PC-3 (cell line): ENCODE results near the gene PLPPR5. TPM values are rescaled to one million over a fixed set of nuclear protein-coding genes. Genes with fewer than 3 reads are reported as not detected.

Experiments
- ATAC-seq: fragments of 200-7000 bp; cut with Tn5 transposase; 2 replicates; pipeline ENCODE4 v1.9.1; 2020; ENCODE audit warnings: mild to moderate bottlenecking, moderate library complexity
- BruUV-seq: library from RNA; stranded (reverse); fragments of 400-500 nt; replicated peaks from 2 replicates; lab custom pipeline; 2021; lab: Mats Ljungman, UMichigan
- CTCF ChIA-PET: fragments of 300-600 bp; sonication (Branson Sonifier 250); formaldehyde crosslinking; loops from one replicate; lab custom pipeline; 2022; ENCODE audit warnings: antibody characterized with exemption; lab: Charles Lee
- POLR2A ChIA-PET: fragments of 300-600 bp; sonication (Branson Sonifier 250); formaldehyde crosslinking; loops from one replicate; lab custom pipeline; 2022; ENCODE audit warnings: antibody characterized with exemption; ENCODE audit not compliant: unreplicated experiment; lab: Charles Lee
- DNase-seq: peaks from one replicate; pipeline ENCODE4 v3.0.0-alpha.2; 2015
- H2AFZ ChIP-seq: fragments of 300-600 bp; sonication (generic); 2 replicates; pipeline ENCODE4 v1.6.0; 2016; ENCODE audit warnings: antibody characterized with exemption, low read length
- H3F3A ChIP-seq: fragments of 300-600 bp; sonication (generic); one replicate; pipeline ENCODE4 v1.6.0; 2017; ENCODE audit warnings: antibody characterized with exemption, low read length, control low read depth, mild to moderate bottlenecking; ENCODE audit not compliant: unreplicated experiment
- H3K27ac ChIP-seq: fragments of 300-600 bp; sonication (generic); 2 replicates; pipeline ENCODE4 v1.5.1; 2016; ENCODE audit warnings: mild to moderate bottlenecking, low read length
- H3K27me3 ChIP-seq: fragments of 300-600 bp; sonication (generic); 2 replicates; pipeline ENCODE4 v1.6.1; 2016; ENCODE audit warnings: low read length, mixed read lengths
- H3K36me3 ChIP-seq: fragments of 300-600 bp; sonication (generic); 2 replicates; pipeline ENCODE4 v1.6.1; 2016; ENCODE audit warnings: low read depth, mixed run types, low read length, mixed read lengths
- H3K4me1 ChIP-seq: fragments of 300-600 bp; sonication (generic); 2 replicates; pipeline ENCODE4 v1.5.1; 2016; ENCODE audit warnings: low read length; ENCODE audit not compliant: insufficient read depth
- H3K4me2 ChIP-seq: fragments of 300-600 bp; sonication (generic); 2 replicates; pipeline ENCODE4 v1.6.0; 2016; ENCODE audit warnings: low read length
- H3K4me3 ChIP-seq: fragments of 300-600 bp; sonication (generic); 2 replicates; pipeline ENCODE4 v1.5.1; 2016; ENCODE audit warnings: mild to moderate bottlenecking, low read length, mixed read lengths
- H3K79me2 ChIP-seq: fragments of 300-600 bp; sonication (generic); 2 replicates; pipeline ENCODE4 v1.6.1; 2017; ENCODE audit warnings: low read length, mixed read lengths
- H3K9ac ChIP-seq: fragments of 300-600 bp; sonication (generic); 2 replicates; pipeline ENCODE4 v1.6.0; 2016; ENCODE audit warnings: mild to moderate bottlenecking, low read length
- H3K9me2 ChIP-seq: fragments of 300-600 bp; sonication (generic); replicated peaks from 2 replicates; pipeline ENCODE4 v1.6.1; 2016; ENCODE audit warnings: mixed run types, low read length, mixed read lengths
- H3K9me3 ChIP-seq: fragments of 300-600 bp; sonication (generic); 2 replicates; pipeline ENCODE4 v1.6.1; 2016; ENCODE audit warnings: low read length, mixed read lengths
- H4K20me1 ChIP-seq: fragments of 300-600 bp; sonication (generic); 2 replicates; pipeline ENCODE4 v1.6.1; 2016; ENCODE audit warnings: low read length, mixed read lengths
- CTCF ChIP-seq: fragments of 300-600 bp; sonication (generic); conservative IDR thresholded peaks from 2 replicates; pipeline ENCODE4 v1.5.1; 2017; ENCODE audit warnings: antibody characterized with exemption, low read depth, mild to moderate bottlenecking, low read length
- EZH2 ChIP-seq: fragments of 300-600 bp; sonication (generic); IDR thresholded peaks from one replicate; pipeline ENCODE4 v1.6.1; 2017; ENCODE audit warnings: antibody characterized with exemption, mild to moderate bottlenecking, low read length; ENCODE audit not compliant: unreplicated experiment
- EZH2phosphoT487 ChIP-seq: fragments of 300-600 bp; sonication (generic); IDR thresholded peaks from 2 replicates; pipeline ENCODE4 v1.6.1; 2018; ENCODE audit warnings: mild to moderate bottlenecking, antibody characterized with exemption, low read length, borderline replicate concordance
- intact Hi-C: fragments of 100-400 bp; cut with micrococcal nuclease; formaldehyde crosslinking; loops from 2 replicates; pipeline ENCODE4 v1.9.0; 2023
- total RNA-seq: library from RNA; depleted of rRNA; stranded (reverse); fragments of >200 nt; gene quantifications from 2 replicates; pipeline ENCODE4 v1.2.3, GENCODE V29; 2014

The PLPPR5 gene
- total RNA-seq, 1 experiment from 2014 or later = 2.1 TPM

GRCh38 chr1:98981917-98982513 lies 22.6 kb downstream of the PLPPR5 start:
- H2AFZ ChIP-seq = no peak overlapping the region
- no peaks in the 10 kb centered on the region for H3K79me2 ChIP-seq
- no peaks in the 10 kb centered on the region for H3K36me3 ChIP-seq
- 0 out of 2 replicates have a peak, but pooled peaks cover 4% of the 10 kb centered on the region for H3K9me3 ChIP-seq
- H3K9ac ChIP-seq = no peak overlapping the region
- POLR2A ChIA-PET = no interaction called here
- ATAC-seq = peak; percentile 87
- no peak for TF ChIP-seq CTCF
- no peak for TF ChIP-seq EZH2
- no peak for TF ChIP-seq EZH2phosphoT487
- H3K4me1 ChIP-seq = peaks cover 22% of the 10 kb centered on the region
- no peaks in the 10 kb centered on the region for H4K20me1 ChIP-seq
- CTCF ChIA-PET = interaction anchor here (0.8 kb wide), 1 partner anchor 10 kb away, joined by 3 read pairs; no protein-coding TSS in a partner anchor
- peak; percentile 89 for DNase-seq
- H3K9me2 ChIP-seq = no peaks in the 10 kb centered on the region
- H3K27me3 ChIP-seq = no peaks in the 10 kb centered on the region
- intact Hi-C loops = loop anchor here (1.0 to 5.0 kb wide), 3 partner anchors 62 to 95 kb away; no protein-coding TSS in a partner anchor
- peaks cover 5% of the 10 kb centered on the region for H3F3A ChIP-seq
- H3K27ac ChIP-seq = peak overlapping the region; percentile 76
- no TSS peak for BruUV-seq
- H3K4me2 ChIP-seq = peak overlapping the region; percentile 32
- H3K4me3 ChIP-seq = no peak overlapping the region

GRCh38 chr1:98979463-98979862 lies 25.2 kb downstream of the PLPPR5 start:
- ChIA-PET POLR2A (no interaction called here), CTCF (no interaction called here)
- H3K36me3 ChIP-seq = no peaks in the 10 kb centered on the region
- peaks cover 25% of the 10 kb centered on the region for H3K4me1 ChIP-seq
- H3K9ac ChIP-seq = no peak overlapping the region
- ATAC-seq (no peak), DNase-seq (no peak)
- H3K9me3 ChIP-seq = no peaks in the 10 kb centered on the region
- no peaks in the 10 kb centered on the region for H3F3A ChIP-seq
- no peaks in the 10 kb centered on the region for H3K79me2 ChIP-seq
- intact Hi-C loops = no loop called here
- H3K4me2 ChIP-seq = no peak overlapping the region
- H3K27ac ChIP-seq = no peak overlapping the region
- H3K4me3 ChIP-seq = no peak overlapping the region
- BruUV-seq = no TSS peak
- no peak overlapping the region for H2AFZ ChIP-seq
- no peaks in the 10 kb centered on the region for H4K20me1 ChIP-seq
- H3K9me2 ChIP-seq = no peaks in the 10 kb centered on the region
- TF ChIP-seq EZH2phosphoT487 (no peak), EZH2 (no peak), CTCF (no peak)
- H3K27me3 ChIP-seq = no peaks in the 10 kb centered on the region

GRCh38 chr1:98975810-98976209 lies 28.9 kb downstream of the PLPPR5 start:
- H2AFZ ChIP-seq = no peak overlapping the region
- no TSS peak for BruUV-seq
- CTCF ChIA-PET = no interaction called here
- H3K36me3 ChIP-seq = no peaks in the 10 kb centered on the region
- H3K4me1 ChIP-seq = peaks cover 8% of the 10 kb centered on the region; the same call in 1 of the 2 replicates
- H3F3A ChIP-seq = no peaks in the 10 kb centered on the region
- no peak overlapping the region for H3K27ac ChIP-seq
- ATAC-seq (no peak), DNase-seq (no peak)
- no peak for TF ChIP-seq EZH2phosphoT487
- no peak for TF ChIP-seq EZH2
- TF ChIP-seq CTCF = no peak
- H4K20me1 ChIP-seq = no peaks in the 10 kb centered on the region
- no peaks in the 10 kb centered on the region for H3K9me3 ChIP-seq
- H3K4me3 ChIP-seq = no peak overlapping the region
- H3K4me2 ChIP-seq = no peak overlapping the region
- no peaks in the 10 kb centered on the region for H3K27me3 ChIP-seq
- POLR2A ChIA-PET = no interaction called here
- no peak overlapping the region for H3K9ac ChIP-seq
- intact Hi-C loops = no loop called here
- no peaks in the 10 kb centered on the region for H3K9me2 ChIP-seq
- no peaks in the 10 kb centered on the region for H3K79me2 ChIP-seq
